ENCODE measurements around the gene POC1B.

The POC1B gene

GRCh38 chr12:89384807-89385206 lies 141.0 kb downstream of the POC1B start:
- DNase-seq (ENCODE audit: low read depth), result no peak

- DNase-seq (ENCODE audit: low read depth), result no peak
These were observed 141.6 kb downstream of the POC1B start for GRCh38 chr12:89384050-89384758.

GRCh38 chr12:89383235-89384049 lies 142.4 kb downstream of the POC1B start:
- DNase-seq (ENCODE audit: low read depth), result no peak

GRCh38 chr12:89382328-89382727 lies 143.5 kb downstream of the POC1B start:
- no peak for DNase-seq (ENCODE audit: low read depth)

GRCh38 chr12:89379839-89380467 lies 145.9 kb downstream of the POC1B start:
- no peak for DNase-seq (ENCODE audit: low read depth)

DNA sequence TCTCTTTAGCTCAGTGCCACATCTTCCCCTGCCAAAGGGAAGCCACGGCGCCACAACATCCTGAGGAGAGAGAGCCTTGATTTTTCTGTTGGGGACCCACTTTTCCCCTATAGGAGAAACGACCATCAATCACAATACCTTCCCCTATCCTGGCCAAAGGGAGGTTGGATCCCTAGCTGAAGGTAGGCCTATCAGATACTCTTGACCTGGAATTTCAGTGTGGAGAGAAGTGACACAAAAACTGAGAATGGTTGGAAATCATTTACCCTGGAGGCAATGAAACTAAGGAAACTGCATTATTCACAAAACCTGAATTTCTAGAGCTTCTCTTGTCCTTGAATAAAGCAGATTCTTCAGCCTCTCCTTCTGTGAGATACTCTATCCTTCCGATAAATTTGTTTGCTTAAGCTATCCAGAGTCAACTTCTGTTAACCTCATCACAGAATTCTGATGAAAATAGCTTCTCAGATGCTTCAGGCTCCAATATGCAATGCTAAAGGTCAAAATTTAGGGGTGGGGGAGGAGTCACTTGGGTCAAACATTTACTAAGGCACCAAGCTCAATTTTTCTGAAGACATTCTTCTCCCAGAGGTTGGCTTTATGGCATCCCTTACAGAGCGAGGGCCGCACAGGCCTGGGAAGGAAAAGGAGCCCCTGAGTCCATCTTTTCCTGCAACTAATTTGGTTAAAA lies 146.6 kb downstream of the POC1B start:
- DNase-seq (ENCODE audit: low read depth), result no peak

- no peak for DNase-seq (ENCODE audit: low read depth)
These were observed 149.0 kb downstream of the POC1B start for GRCh38 chr12:89376844-89377243.

DNA sequence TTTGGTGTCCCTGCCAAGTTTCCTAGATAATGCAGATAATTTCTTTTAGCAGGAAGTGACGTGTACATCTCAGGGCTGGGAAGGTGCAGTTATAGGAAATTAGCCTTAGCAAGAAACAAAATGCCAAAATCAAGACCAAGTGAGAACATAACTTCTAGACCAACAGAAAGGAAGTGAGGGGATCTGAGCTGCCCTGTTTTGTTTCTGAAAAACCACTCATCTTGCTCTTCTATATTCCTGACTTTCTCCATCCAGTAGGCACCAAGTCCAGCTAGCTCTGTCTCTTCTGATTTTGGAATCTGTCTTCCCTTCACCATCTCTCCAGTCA lies 149.7 kb downstream of the POC1B start:
- DNase-seq (ENCODE audit: low read depth), result no peak

DNA sequence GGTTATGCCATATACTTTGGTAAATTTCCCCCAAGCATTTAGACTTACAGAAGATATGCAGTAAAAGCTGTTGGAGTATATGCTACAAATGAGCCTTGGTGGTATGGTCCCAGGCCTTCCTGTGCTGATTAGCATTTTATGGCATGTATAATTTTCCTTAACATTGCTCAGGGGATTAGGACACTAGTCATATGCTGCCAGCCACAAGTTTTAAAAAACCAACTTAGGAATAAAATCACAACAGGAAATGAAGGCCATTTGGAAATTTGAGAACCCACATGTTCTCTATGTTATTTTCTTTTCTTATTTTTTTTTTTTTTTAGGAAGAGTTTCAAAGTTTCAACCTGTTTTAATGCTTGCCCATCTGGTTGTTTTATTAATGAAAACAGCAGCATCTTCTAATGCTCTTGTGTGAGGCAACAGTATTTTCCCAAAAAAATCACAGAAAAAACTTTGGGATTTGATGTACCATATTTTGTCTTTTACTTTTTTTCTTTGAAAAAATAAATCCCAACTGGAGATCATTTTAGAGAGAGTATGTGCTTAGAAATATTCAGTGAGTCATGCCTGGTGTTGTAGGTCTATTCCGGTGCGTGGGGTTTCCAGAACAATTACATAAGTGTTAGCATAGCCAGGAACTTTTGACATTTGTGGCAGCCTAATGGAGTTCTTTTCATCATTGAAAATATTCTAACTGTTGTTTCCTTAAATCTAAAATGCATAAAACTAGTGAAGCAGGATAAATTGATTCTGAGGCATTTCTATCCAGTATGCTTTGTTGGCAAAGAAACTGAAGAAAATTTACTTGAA lies 151.9 kb downstream of the POC1B start:
- no peak for DNase-seq (ENCODE audit: low read depth)

GRCh38 chr12:89372584-89373370 lies 153.1 kb downstream of the POC1B start:
- no peak for DNase-seq (ENCODE audit: low read depth)

DNA sequence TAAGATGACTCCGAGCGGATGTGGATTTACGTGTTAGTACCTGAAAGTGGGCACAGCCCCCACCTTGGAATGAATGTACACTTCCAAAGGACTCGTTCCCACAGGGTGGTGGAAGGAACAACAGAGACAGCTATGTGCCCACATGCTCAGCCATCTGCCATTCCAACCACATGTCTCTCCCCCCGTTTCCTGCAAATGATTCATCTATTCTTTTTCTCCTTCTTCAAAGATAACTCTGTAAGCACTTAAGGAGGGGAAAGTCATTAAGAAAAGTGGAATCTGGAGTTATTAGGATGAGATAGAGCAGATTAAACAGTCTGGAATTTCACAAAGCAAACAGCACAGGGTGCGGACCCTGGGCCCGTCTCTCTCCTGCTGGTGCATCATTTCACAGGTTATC lies 155.0 kb downstream of the POC1B start:
- no peak for DNase-seq (ENCODE audit: low read depth)

DNA sequence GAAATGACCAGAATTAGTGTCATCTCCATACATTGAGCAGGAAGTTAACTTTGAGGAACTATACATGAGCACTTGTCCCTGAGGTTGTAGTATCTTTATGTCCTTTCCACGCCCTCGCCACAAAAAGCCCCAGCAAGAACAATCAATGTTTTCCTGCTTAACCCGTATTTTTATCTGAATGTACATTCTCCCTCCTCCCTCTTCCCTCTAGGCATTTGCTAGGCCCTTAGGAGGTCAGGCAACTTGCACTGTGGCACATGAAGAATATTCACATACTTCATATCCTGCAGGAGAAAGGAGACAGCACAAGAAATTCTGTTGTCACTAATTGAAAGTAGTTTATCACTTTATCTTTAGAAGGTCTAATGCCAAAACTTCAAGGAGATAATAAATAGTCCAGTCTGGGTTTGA lies 155.4 kb downstream of the POC1B start:
- DNase-seq (ENCODE audit: low read depth), result no peak
